Fibroblast of lung (primary cell): ENCODE data around the gene VWA8.

Experiments used
- EZH2 ChIP-seq: IDR thresholded peaks from 2 replicates; pipeline ENCODE4 v1.5.1; 2012; ENCODE audit warnings: low read length, control low read depth, mild to moderate bottlenecking; ENCODE audit errors: missing control alignments
- TF ChIP-seq, protein P1 (sequence below), 2 donors: IDR thresholded peaks in 1 of 2; conservative IDR thresholded peaks in 1 of 2; 1 replicate in 1 of 2; 2 replicates in 1 of 2; pipeline ENCODE4 v1.5.1; 2011 to 2012; ENCODE audit warnings: low read length in 2 of 2, control low read depth in 1 of 2, inconsistent platforms in 1 of 2, low read depth in 1 of 2, mild to moderate bottlenecking in 1 of 2

DNA sequence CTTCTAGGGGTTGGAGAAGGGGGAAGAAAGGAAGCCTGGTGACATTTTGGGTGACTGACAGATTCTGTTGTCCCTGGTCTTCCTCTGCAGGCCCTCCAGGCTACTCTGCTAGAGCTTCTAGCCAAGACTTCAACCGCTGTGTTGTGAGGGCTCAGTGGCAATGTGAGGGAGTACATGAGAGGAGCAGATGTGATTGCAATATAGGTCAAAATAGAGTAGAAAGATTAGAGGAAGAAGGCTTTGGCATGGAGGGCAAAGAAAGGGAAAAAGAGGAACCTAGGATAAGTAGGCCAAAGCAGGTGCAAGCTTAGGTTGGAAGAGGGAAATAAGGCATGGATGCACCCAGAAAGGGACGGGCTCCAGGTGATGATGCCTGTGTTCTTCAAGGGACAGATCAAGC, 286.7 kb downstream of the VWA8 start:
- TF ChIP-seq, protein P1, sequence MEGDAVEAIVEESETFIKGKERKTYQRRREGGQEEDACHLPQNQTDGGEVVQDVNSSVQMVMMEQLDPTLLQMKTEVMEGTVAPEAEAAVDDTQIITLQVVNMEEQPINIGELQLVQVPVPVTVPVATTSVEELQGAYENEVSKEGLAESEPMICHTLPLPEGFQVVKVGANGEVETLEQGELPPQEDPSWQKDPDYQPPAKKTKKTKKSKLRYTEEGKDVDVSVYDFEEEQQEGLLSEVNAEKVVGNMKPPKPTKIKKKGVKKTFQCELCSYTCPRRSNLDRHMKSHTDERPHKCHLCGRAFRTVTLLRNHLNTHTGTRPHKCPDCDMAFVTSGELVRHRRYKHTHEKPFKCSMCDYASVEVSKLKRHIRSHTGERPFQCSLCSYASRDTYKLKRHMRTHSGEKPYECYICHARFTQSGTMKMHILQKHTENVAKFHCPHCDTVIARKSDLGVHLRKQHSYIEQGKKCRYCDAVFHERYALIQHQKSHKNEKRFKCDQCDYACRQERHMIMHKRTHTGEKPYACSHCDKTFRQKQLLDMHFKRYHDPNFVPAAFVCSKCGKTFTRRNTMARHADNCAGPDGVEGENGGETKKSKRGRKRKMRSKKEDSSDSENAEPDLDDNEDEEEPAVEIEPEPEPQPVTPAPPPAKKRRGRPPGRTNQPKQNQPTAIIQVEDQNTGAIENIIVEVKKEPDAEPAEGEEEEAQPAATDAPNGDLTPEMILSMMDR (conservative IDR thresholded peaks at IDR 0.05 in 1 of 2, IDR thresholded peaks at IDR 0.05 in 1 of 2; ENCODE audit: low read depth in 1 of 2, low read length in 2 of 2): no peak
- TF ChIP-seq EZH2: no peak
